HCT116 (cell line): ENCODE results near the gene CST6. TPM values are rescaled to one million over a fixed set of nuclear protein-coding genes. Genes with fewer than 3 reads are reported as not detected.

Experiments
- ATAC-seq: fragments of 200-7000 bp; cut with Tn5 transposase; 2 replicates; pipeline ENCODE4 v1.9.1; 2020; ENCODE audit warnings: mild to moderate bottlenecking, moderate library complexity
- BruUV-seq: library from RNA; stranded (reverse); fragments of 400-500 nt; replicated peaks from 2 replicates; lab custom pipeline; 2021; lab: Mats Ljungman, UMichigan
- CTCF ChIA-PET: fragments of 300-600 bp; sonication (Branson Sonifier 250); formaldehyde crosslinking; loops from one replicate; lab custom pipeline; 2021; ENCODE audit warnings: antibody characterized with exemption; lab: Charles Lee
- POLR2A ChIA-PET: fragments of 300-600, 350-600 bp; sonication (Branson Sonifier 250); formaldehyde crosslinking; loops from one replicate; lab custom pipeline; 2021; ENCODE audit warnings: antibody characterized with exemption; lab: Charles Lee
- RAD21 ChIA-PET, 2 experiments: fragments of 300-600 bp; sonication (Branson Sonifier 250); formaldehyde crosslinking; loops; one replicate each; lab custom pipeline; 2023; ENCODE audit warnings: low total read pairs in 2 of 2; ENCODE audit not compliant: uncharacterized antibody in 2 of 2, unreplicated experiment in 2 of 2, low non-redundant PET in 1 of 2; lab: Charles Lee
- DNase-seq: peaks from one replicate; pipeline ENCODE4 v3.0.0-alpha.2; 2010; ENCODE audit warnings: low read depth, low spot score
- H2AFZ ChIP-seq: fragments of 200-600 bp; shearing (Covaris generic), sonication (generic); 2 replicates; pipeline ENCODE4 v1.6.1; 2017; ENCODE audit warnings: low read depth, mixed run types, mixed read lengths, antibody characterized with exemption, low read length; ENCODE audit not compliant: poor library complexity, severe bottlenecking
- H3K27ac ChIP-seq: 2 replicates; pipeline ENCODE4 v1.5.1; 2012; ENCODE audit warnings: low read depth, low read length
- H3K27me3 ChIP-seq: fragments of 200-600 bp; sonication (generic); 2 replicates; pipeline ENCODE4 v1.6.1; 2016; ENCODE audit warnings: mixed run types, low read length, mixed read lengths; ENCODE audit not compliant: insufficient read depth
- H3K36me3 ChIP-seq, 2 experiments: fragments of 200-500 bp in 1 of 2; fragments of 200-600 bp in 1 of 2; sonication (Bioruptor generic) in 1 of 2; sonication (generic) in 1 of 2; 2 replicates each; pipeline versions ENCODE4 v1.5.1 to v1.6.1; 2014 to 2016; ENCODE audit warnings: low read length in 2 of 2, inconsistent platforms in 1 of 2, mixed read lengths in 1 of 2, mixed run types in 1 of 2; ENCODE audit not compliant: insufficient read depth in 2 of 2, control insufficient read depth in 1 of 2
- H3K4me1 ChIP-seq, 2 experiments: fragments of 200-600 bp in 1 of 2; sonication (generic) in 1 of 2; 2 replicates each; pipeline versions ENCODE4 v1.5.1 to v1.6.1; 2012 to 2017; ENCODE audit warnings: low read length in 2 of 2, inconsistent platforms in 1 of 2, mild to moderate bottlenecking in 1 of 2, mixed read lengths in 1 of 2, mixed run types in 1 of 2, moderate library complexity in 1 of 2; ENCODE audit not compliant: insufficient read depth in 2 of 2, control insufficient read depth in 1 of 2
- H3K4me2 ChIP-seq: fragments of 200-600 bp; sonication (generic); 2 replicates; pipeline ENCODE4 v1.6.1; 2017; ENCODE audit warnings: mixed run types, low read length, mixed read lengths
- H3K4me3 ChIP-seq, 2 experiments: fragments of 200-600 bp in 1 of 2; sonication (generic) in 1 of 2; replicated peaks in 1 of 2; 2 replicates each; pipeline ENCODE4 v1.5.1; 2011 to 2016; ENCODE audit warnings: low read length in 2 of 2, control low read depth in 1 of 2, low read depth in 1 of 2, mild to moderate bottlenecking in 1 of 2, mixed read lengths in 1 of 2, mixed run types in 1 of 2
- H3K79me2 ChIP-seq: fragments of 200-600 bp; sonication (generic); 2 replicates; pipeline ENCODE4 v1.6.1; 2017; ENCODE audit warnings: mild to moderate bottlenecking, mixed run types, low read length, moderate library complexity, mixed read lengths; ENCODE audit not compliant: insufficient read depth
- H3K9ac ChIP-seq: fragments of 200-600 bp; sonication (generic); 2 replicates; pipeline ENCODE4 v1.6.1; 2016; ENCODE audit warnings: low read length, mixed read lengths
- H3K9me2 ChIP-seq: fragments of 200-600 bp; sonication (generic), shearing (Covaris generic); 2 replicates; pipeline ENCODE4 v1.6.1; 2017; ENCODE audit warnings: mixed run types, mild to moderate bottlenecking, moderate library complexity; ENCODE audit not compliant: insufficient read depth
- H3K9me3 ChIP-seq, 2 experiments: fragments of 200-500 bp in 1 of 2; fragments of 200-600 bp in 1 of 2; sonication (Bioruptor generic) in 1 of 2; sonication (generic) in 1 of 2; 2 replicates each; pipeline ENCODE4 v1.6.1; 2014 to 2017; ENCODE audit warnings: low read length in 2 of 2, mixed read lengths in 2 of 2, inconsistent platforms in 1 of 2, low read depth in 1 of 2, mild to moderate bottlenecking in 1 of 2, mixed run types in 1 of 2, moderate library complexity in 1 of 2; ENCODE audit not compliant: control insufficient read depth in 1 of 2, insufficient read depth in 1 of 2
- H4K20me1 ChIP-seq: fragments of 200-600 bp; sonication (generic), shearing (Covaris generic); 2 replicates; pipeline ENCODE4 v1.6.1; 2017; ENCODE audit warnings: mixed run types, mild to moderate bottlenecking, moderate library complexity; ENCODE audit not compliant: insufficient read depth
- CEBPB ChIP-seq: IDR thresholded peaks from 2 replicates; pipeline ENCODE4 v1.6.1; 2012; ENCODE audit warnings: low read depth
- EGR1 ChIP-seq: IDR thresholded peaks from 2 replicates; pipeline ENCODE4 v1.6.1; 2012; ENCODE audit warnings: low read depth
- FOSL1 ChIP-seq: IDR thresholded peaks from 2 replicates; pipeline ENCODE4 v1.6.1; 2012; ENCODE audit warnings: low read depth
- TCF7L2 ChIP-seq: IDR thresholded peaks from 2 replicates; pipeline ENCODE4 v1.7.0; 2011; ENCODE audit warnings: borderline replicate concordance, inconsistent platforms; ENCODE audit not compliant: insufficient read depth, insufficient read length; ENCODE audit errors: extremely low read depth
- ZFX ChIP-seq: fragments of 450-650 bp; IDR thresholded peaks from 2 replicates; pipeline ENCODE4 v1.6.1; 2017
- intact Hi-C: fragments of 100-400 bp; cut with micrococcal nuclease; formaldehyde crosslinking; loops from 2 replicates; pipeline ENCODE4 v1.10.0; 2022
- total RNA-seq: library from RNA; stranded (reverse); gene quantifications from one replicate; pipeline ENCODE4 v1.2.1, GENCODE V29; 2021; ENCODE audit not compliant: unreplicated experiment
- TF ChIP-seq, protein P1 (sequence below): IDR thresholded peaks from 2 replicates; pipeline ENCODE4 v1.6.1; 2012
- TF ChIP-seq, protein P2 (sequence below): IDR thresholded peaks from 2 replicates; pipeline ENCODE4 v1.6.1; 2011; ENCODE audit warnings: mild to moderate bottlenecking, low read length, moderate library complexity; ENCODE audit not compliant: insufficient replicate concordance; ENCODE audit errors: extremely low read depth

CST6 gene
- total RNA-seq, 1 experiment from 2014 or later, result 68.1 TPM

DNA sequence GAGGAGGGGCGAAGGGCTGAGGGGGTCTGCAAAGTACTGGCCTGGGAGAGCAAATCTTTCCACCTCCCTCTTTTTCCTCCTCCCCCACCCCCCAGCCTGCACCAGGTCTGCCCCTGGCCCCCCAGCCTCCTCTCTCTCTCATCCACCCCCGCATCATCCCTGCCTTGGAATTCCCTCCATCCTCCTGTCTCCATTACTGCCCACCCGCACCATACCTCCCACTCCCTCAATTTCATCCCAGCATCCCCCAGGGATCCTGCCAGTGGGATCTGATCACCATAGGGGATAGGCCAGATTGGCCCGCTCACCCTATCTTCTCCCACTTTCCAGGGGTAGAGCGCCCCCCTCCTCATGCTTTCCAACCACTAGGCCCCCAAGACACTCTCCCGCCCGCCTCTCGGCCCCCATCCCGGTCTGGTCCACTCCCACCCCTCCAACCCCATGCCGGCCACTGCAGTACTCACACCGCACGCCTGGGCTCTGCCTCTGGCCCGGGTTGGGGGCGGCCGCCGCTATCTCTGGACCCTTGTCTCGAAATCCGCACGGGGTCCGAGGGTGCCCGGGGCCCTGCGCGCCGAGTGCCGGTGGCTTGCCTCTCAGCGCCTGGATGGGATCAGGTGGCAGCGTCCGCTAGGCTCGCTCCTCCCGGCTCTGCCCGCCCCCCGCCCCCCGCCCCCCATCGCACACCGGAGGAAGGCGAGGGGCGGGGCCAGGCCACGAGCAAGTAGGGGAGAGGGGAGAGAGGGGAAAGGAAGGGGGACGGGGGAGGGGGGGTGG, 36.9 kb downstream of the CST6 start, which contains the start of gene GAL3ST3:
Gene GAL3ST3, minus strand, starts transcription at position 615 of the 777 bp plus-strand sequence. CDS start 3,746 bp downstream, outside the sequence.
- Histone ChIP-seq H3K79me2 (peaks cover 16% of the 10 kb centered on the region), H3K4me3 (no peak within 1 kb of the TSS), H3K27me3 (no peaks in the 10 kb centered on the region), H3K9me3 (no peaks in the 10 kb centered on the region), H4K20me1 (no peaks in the 10 kb centered on the region), H2AFZ (no peak within 1 kb of the TSS), H3K4me2 (no peak within 1 kb of the TSS)
- no peak for DNase-seq
- CTCF ChIA-PET, result no interaction called here
- intact Hi-C loops, result no loop called here
- TF ChIP-seq, protein P1, sequence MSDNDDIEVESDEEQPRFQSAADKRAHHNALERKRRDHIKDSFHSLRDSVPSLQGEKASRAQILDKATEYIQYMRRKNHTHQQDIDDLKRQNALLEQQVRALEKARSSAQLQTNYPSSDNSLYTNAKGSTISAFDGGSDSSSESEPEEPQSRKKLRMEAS, result no peak
- no peak for TF ChIP-seq CEBPB
- no peak for TF ChIP-seq EGR1
- TF ChIP-seq ZFX, result no peak
- TF ChIP-seq, protein P2, sequence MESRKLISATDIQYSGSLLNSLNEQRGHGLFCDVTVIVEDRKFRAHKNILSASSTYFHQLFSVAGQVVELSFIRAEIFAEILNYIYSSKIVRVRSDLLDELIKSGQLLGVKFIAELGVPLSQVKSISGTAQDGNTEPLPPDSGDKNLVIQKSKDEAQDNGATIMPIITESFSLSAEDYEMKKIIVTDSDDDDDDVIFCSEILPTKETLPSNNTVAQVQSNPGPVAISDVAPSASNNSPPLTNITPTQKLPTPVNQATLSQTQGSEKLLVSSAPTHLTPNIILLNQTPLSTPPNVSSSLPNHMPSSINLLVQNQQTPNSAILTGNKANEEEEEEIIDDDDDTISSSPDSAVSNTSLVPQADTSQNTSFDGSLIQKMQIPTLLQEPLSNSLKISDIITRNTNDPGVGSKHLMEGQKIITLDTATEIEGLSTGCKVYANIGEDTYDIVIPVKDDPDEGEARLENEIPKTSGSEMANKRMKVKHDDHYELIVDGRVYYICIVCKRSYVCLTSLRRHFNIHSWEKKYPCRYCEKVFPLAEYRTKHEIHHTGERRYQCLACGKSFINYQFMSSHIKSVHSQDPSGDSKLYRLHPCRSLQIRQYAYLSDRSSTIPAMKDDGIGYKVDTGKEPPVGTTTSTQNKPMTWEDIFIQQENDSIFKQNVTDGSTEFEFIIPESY, result no peak
- no peak for TF ChIP-seq TCF7L2
- no peak for TF ChIP-seq FOSL1
- TF ChIP-seq, all 23 proteins: peak for 0
- ChIA-PET RAD21 (interaction anchor here in 1 of 2 experiments (0.5 kb wide), 1 partner anchor 389 kb away, joined by 3 read pairs; no protein-coding TSS in a partner anchor), POLR2A (no interaction called here)
- H3K27ac ChIP-seq, result no peak within 1 kb of the TSS
- no TSS peak for BruUV-seq
- H3K4me1 ChIP-seq, result peaks cover 21 to 30% of the 10 kb centered on the region in 2 experiments
- H3K9me2 ChIP-seq, result no peaks in the 10 kb centered on the region
- H3K9ac ChIP-seq, result no peak within 1 kb of the TSS
- H3K36me3 ChIP-seq, result no peaks in the 10 kb centered on the region; a peak in 1 of 4 replicates
- ATAC-seq, result no peak
